DOHH2 (cell line): ENCODE data around the gene IL31.

Source experiments
- CTCF ChIP-seq: fragments of 200-600 bp; sonication (generic); IDR thresholded peaks from one replicate; pipeline ENCODE4 v1.5.1; 2014; ENCODE audit warnings: antibody characterized with exemption, mild to moderate bottlenecking, low read depth, low read length; ENCODE audit not compliant: poor library complexity, severe bottlenecking
- EZH2phosphoT487 ChIP-seq: fragments of 200-600 bp; sonication (generic); IDR thresholded peaks from 2 replicates; pipeline ENCODE4 v1.6.1; 2017; ENCODE audit warnings: borderline replicate concordance, mild to moderate bottlenecking, antibody characterized with exemption, low read length, moderate library complexity, mixed read lengths

GRCh38 chr12:122127839-122128238 is 46.2 kb downstream of the IL31 start:
- TF ChIP-seq CTCF, result no peak
- TF ChIP-seq EZH2phosphoT487, result no peak
